GM18951 (cell line): ENCODE results near the gene CCS.
A peak's percentile ranks its signal among the peaks of the same experiment; 100 is the strongest.

Experiments used
- POLR2A ChIP-seq: IDR thresholded peaks from 4 replicates; pipeline ENCODE4 v1.6.1; 2011; ENCODE audit warnings: mild to moderate bottlenecking; ENCODE audit not compliant: insufficient read length, insufficient read depth; ENCODE audit errors: extremely low read depth
- in situ Hi-C: fragments of 300-500 bp; cut with MboI; formaldehyde crosslinking; loops from one replicate; pipeline ENCODE4 v1.12.0; 2022; ENCODE audit warnings: low sequenced_read_pairs, mixed read lengths, inconsistent platforms; ENCODE audit not compliant: unreplicated experiment

Gene CCS

GRCh38 chr11:66614073-66614472 is 21.1 kb downstream of the CCS start:
- no peak for TF ChIP-seq POLR2A
- in situ Hi-C loops, result no loop called here

GRCh38 chr11:66616379-66617154 is 23.6 kb downstream of the CCS start, which contains the start of gene RBM14:
TSS of gene RBM14 (plus strand) at chr11:66616630. CDS start at chr11:66616721, 91 bp downstream.
- in situ Hi-C loops, result no loop called here
- peak; percentile 98 for TF ChIP-seq POLR2A

- in situ Hi-C loops, result no loop called here
- TF ChIP-seq POLR2A, result no peak
Observed at GRCh38 chr11:66617155-66617834, 24.3 kb downstream of the CCS start.

GRCh38 chr11:66619080-66619554 is 26.1 kb downstream of the CCS start:
- TF ChIP-seq POLR2A, result no peak
- in situ Hi-C loops, result no loop called here

GRCh38 chr11:66624450-66624849 is 31.5 kb downstream of the CCS start:
- TF ChIP-seq POLR2A, result no peak
- in situ Hi-C loops, result no loop called here

GRCh38 chr11:66625041-66625751 is 32.2 kb downstream of the CCS start:
- TF ChIP-seq POLR2A, result no peak
- in situ Hi-C loops, result no loop called here

GRCh38 chr11:66625752-66626149 is 32.8 kb downstream of the CCS start:
- TF ChIP-seq POLR2A, result no peak
- in situ Hi-C loops, result no loop called here

GRCh38 chr11:66626382-66626781 is 33.4 kb downstream of the CCS start:
- in situ Hi-C loops, result no loop called here
- peak; percentile 17 for TF ChIP-seq POLR2A

GRCh38 chr11:66626926-66627325 is 33.9 kb downstream of the CCS start:
- in situ Hi-C loops, result no loop called here
- no peak for TF ChIP-seq POLR2A

- peak; percentile 26 for TF ChIP-seq POLR2A
- in situ Hi-C loops, result no loop called here
Observed at GRCh38 chr11:66628061-66628603, 35.1 kb downstream of the CCS start.

- in situ Hi-C loops, result no loop called here
- TF ChIP-seq POLR2A, result no peak
Observed at GRCh38 chr11:66629356-66629755, 36.4 kb downstream of the CCS start.

- in situ Hi-C loops, result no loop called here
- no peak for TF ChIP-seq POLR2A
Observed at GRCh38 chr11:66631883-66632282, 38.9 kb downstream of the CCS start.

- in situ Hi-C loops, result no loop called here
- no peak for TF ChIP-seq POLR2A
Observed at GRCh38 chr11:66632952-66633351, 40.0 kb downstream of the CCS start.
